Rectal smooth muscle tissue (tissue), 1 donor: Measurements from ENCODE around the gene PDCD5.
"Not testable (repeated sequence)": the region's sequence is repeated elsewhere in the genome, so short reads cannot be mapped to it uniquely, and the experiment has no call there.

Experiments used
- H3K27ac ChIP-seq: one replicate; pipeline ENCODE4 v1.7.0; 2013; ENCODE audit warnings: low read depth, low read length, inconsistent platforms
- H3K27me3 ChIP-seq: one replicate; pipeline ENCODE4 v1.7.0; 2013; ENCODE audit warnings: low read length; ENCODE audit not compliant: control insufficient read depth, insufficient read depth
- H3K36me3 ChIP-seq: one replicate; pipeline ENCODE4 v1.7.0; 2013; ENCODE audit warnings: low read length; ENCODE audit not compliant: control insufficient read depth, insufficient read depth
- H3K4me1 ChIP-seq: one replicate; pipeline ENCODE4 v1.7.0; 2013; ENCODE audit warnings: low read length; ENCODE audit not compliant: control insufficient read depth, insufficient read depth
- H3K4me3 ChIP-seq: one replicate; pipeline ENCODE4 v1.7.0; 2013; ENCODE audit warnings: low read length
- H3K9ac ChIP-seq: one replicate; pipeline ENCODE4 v1.7.0; 2013; ENCODE audit warnings: low read length

PDCD5 gene

GRCh38 chr19:32580901-32581704 is at the start of gene PDCD5:
Gene PDCD5, plus strand, starts transcription at chr19:32581190. Its CDS starts 72 bp downstream, at chr19:32581262.
- Histone ChIP-seq H3K36me3 (peaks cover 8% of the 10 kb centered on the region), H3K27ac (peak within 1 kb of the TSS; percentile 78), H3K4me3 (peak within 1 kb of the TSS; percentile 95), H3K4me1 (peaks cover 3% of the 10 kb centered on the region), H3K9ac (peak within 1 kb of the TSS; percentile 88), H3K27me3 (no peaks in the 10 kb centered on the region)

- Histone ChIP-seq H3K27ac (no peak overlapping the region), H3K36me3 (no peaks in the 10 kb centered on the region), H3K4me1 (no peaks in the 10 kb centered on the region), H3K27me3 (no peaks in the 10 kb centered on the region), H3K4me3 (no peak overlapping the region), H3K9ac (no peak overlapping the region)
Measured at GRCh38 chr19:32532233-32532632, 48.8 kb upstream of the PDCD5 start.

- Histone ChIP-seq H3K4me1 (no peaks in the 10 kb centered on the region), H3K27ac (no peak overlapping the region), H3K27me3 (no peaks in the 10 kb centered on the region), H3K4me3 (no peak overlapping the region), H3K9ac (no peak overlapping the region), H3K36me3 (no peaks in the 10 kb centered on the region)
Measured at GRCh38 chr19:32537580-32537979, 43.4 kb upstream of the PDCD5 start.

- no peaks in the 10 kb centered on the region for H3K4me1 ChIP-seq
- no peak overlapping the region for H3K27ac ChIP-seq
- H3K9ac ChIP-seq = no peak overlapping the region
- no peaks in the 10 kb centered on the region for H3K27me3 ChIP-seq
- no peak overlapping the region for H3K4me3 ChIP-seq
- no peaks in the 10 kb centered on the region for H3K36me3 ChIP-seq
Measured at GRCh38 chr19:32539240-32539916, 41.6 kb upstream of the PDCD5 start.

GRCh38 chr19:32540621-32541020 is 40.4 kb upstream of the PDCD5 start:
- Histone ChIP-seq H3K4me1 (no peaks in the 10 kb centered on the region), H3K27ac (no peak overlapping the region), H3K9ac (no peak overlapping the region), H3K36me3 (no peaks in the 10 kb centered on the region), H3K27me3 (no peaks in the 10 kb centered on the region), H3K4me3 (no peak overlapping the region)

GRCh38 chr19:32541376-32541775 is 39.6 kb upstream of the PDCD5 start:
- not testable (repeated sequence) for H3K4me1 ChIP-seq, H3K9ac ChIP-seq, H3K36me3 ChIP-seq, H3K27me3 ChIP-seq, H3K27ac ChIP-seq, H3K4me3 ChIP-seq

- Histone ChIP-seq H3K27ac (no peak overlapping the region), H3K27me3 (no peaks in the 10 kb centered on the region), H3K4me3 (no peak overlapping the region), H3K4me1 (no peaks in the 10 kb centered on the region), H3K9ac (no peak overlapping the region), H3K36me3 (no peaks in the 10 kb centered on the region)
Measured at GRCh38 chr19:32542477-32543108, 38.4 kb upstream of the PDCD5 start.

GRCh38 chr19:32543115-32543900 is 37.7 kb upstream of the PDCD5 start:
- H3K4me3 ChIP-seq = no peak overlapping the region
- no peak overlapping the region for H3K27ac ChIP-seq
- H3K27me3 ChIP-seq = no peaks in the 10 kb centered on the region
- no peaks in the 10 kb centered on the region for H3K4me1 ChIP-seq
- H3K9ac ChIP-seq = no peak overlapping the region
- H3K36me3 ChIP-seq = no peaks in the 10 kb centered on the region

GRCh38 chr19:32544917-32545316 is 36.1 kb upstream of the PDCD5 start:
- Histone ChIP-seq H3K27me3 (no peaks in the 10 kb centered on the region), H3K4me1 (no peaks in the 10 kb centered on the region), H3K4me3 (no peak overlapping the region), H3K36me3 (no peaks in the 10 kb centered on the region), H3K27ac (no peak overlapping the region), H3K9ac (no peak overlapping the region)

- Histone ChIP-seq H3K4me3 (no peak overlapping the region), H3K27ac (no peak overlapping the region), H3K27me3 (no peaks in the 10 kb centered on the region), H3K9ac (no peak overlapping the region), H3K4me1 (no peaks in the 10 kb centered on the region), H3K36me3 (no peaks in the 10 kb centered on the region)
Measured at GRCh38 chr19:32550666-32551065, 30.3 kb upstream of the PDCD5 start.

- Histone ChIP-seq H3K4me1 (no peaks in the 10 kb centered on the region), H3K27me3 (no peaks in the 10 kb centered on the region), H3K27ac (no peak overlapping the region), H3K9ac (no peak overlapping the region), H3K36me3 (no peaks in the 10 kb centered on the region), H3K4me3 (no peak overlapping the region)
Measured at GRCh38 chr19:32555786-32556185, 25.2 kb upstream of the PDCD5 start.

- H3K4me1 ChIP-seq = no peaks in the 10 kb centered on the region
- no peak overlapping the region for H3K27ac ChIP-seq
- H3K9ac ChIP-seq = no peak overlapping the region
- H3K27me3 ChIP-seq = no peaks in the 10 kb centered on the region
- H3K36me3 ChIP-seq = no peaks in the 10 kb centered on the region
- H3K4me3 ChIP-seq = no peak overlapping the region
Measured at GRCh38 chr19:32558607-32559228, 22.3 kb upstream of the PDCD5 start.
